Activated CD4-positive, alpha-beta T cell treated with anti-CD3 and anti-CD28 coated beads for 4 hours (primary cell): ENCODE data around the gene HERC4.
"Not testable (repeated sequence)": the region's sequence is repeated elsewhere in the genome, so short reads cannot be mapped to it uniquely, and the experiment has no call there.

ENCODE experiments used
- DNase-seq, 2 donors: peaks; one replicate each; pipeline ENCODE4 v3.0.0-alpha.2; 2020

HERC4 gene

GRCh38 chr10:67955614-67956013, 119.5 kb downstream of the HERC4 start:
- no peak for DNase-seq

- no peak for DNase-seq
Measured at GRCh38 chr10:67943917-67944316, 131.2 kb downstream of the HERC4 start.

- DNase-seq: no peak
Measured at GRCh38 chr10:67936416-67936815, 138.7 kb downstream of the HERC4 start.

- DNase-seq: no peak
Measured at GRCh38 chr10:67935223-67935622, 139.9 kb downstream of the HERC4 start.

- DNase-seq: no peak
Measured at GRCh38 chr10:67934336-67934735, 140.7 kb downstream of the HERC4 start.

- DNase-seq: no peak
Measured at GRCh38 chr10:67933199-67933598, 141.9 kb downstream of the HERC4 start.

- DNase-seq: no peak
Measured at GRCh38 chr10:67926951-67927350, 148.1 kb downstream of the HERC4 start.

- DNase-seq: no peak
Measured at GRCh38 chr10:67925449-67926005, 149.6 kb downstream of the HERC4 start.

GRCh38 chr10:67924136-67924535, 150.9 kb downstream of the HERC4 start:
- DNase-seq: no peak

- DNase-seq: no peak
Measured at GRCh38 chr10:67923551-67923950, 151.5 kb downstream of the HERC4 start.

GRCh38 chr10:67921065-67921464, 154.0 kb downstream of the HERC4 start:
- no peak for DNase-seq

- no peak for DNase-seq
Measured at GRCh38 chr10:67917679-67918078, 157.4 kb downstream of the HERC4 start.

GRCh38 chr10:67917169-67917568, 157.9 kb downstream of the HERC4 start:
- no peak for DNase-seq

- DNase-seq: no peak
Measured at GRCh38 chr10:67914777-67915340, 160.2 kb downstream of the HERC4 start.

GRCh38 chr10:67912331-67912946, 162.6 kb downstream of the HERC4 start:
- DNase-seq: no peak

GRCh38 chr10:67903581-67903980, 171.5 kb downstream of the HERC4 start:
- DNase-seq: no peak

GRCh38 chr10:67893637-67894036, 181.4 kb downstream of the HERC4 start:
- DNase-seq: no peak

GRCh38 chr10:67884842-67885670, 190.0 kb downstream of the HERC4 start:
- DNase-seq: peak; percentile 65 to 72

GRCh38 chr10:67884313-67884841, 190.7 kb downstream of the HERC4 start, which contains the start of gene SIRT1:
SIRT1 (plus strand) TSS chr10:67884656; CDS start chr10:67884722, 66 bp downstream.
- DNase-seq: peak; percentile 95 to 97

GRCh38 chr10:67883710-67884312, 191.3 kb downstream of the HERC4 start:
- DNase-seq: no peak

GRCh38 chr10:67878133-67878532, 196.9 kb downstream of the HERC4 start:
- DNase-seq: no peak

- not testable (repeated sequence) for DNase-seq
Measured at GRCh38 chr10:67877421-67877820, 197.7 kb downstream of the HERC4 start.
